Colonic mucosa (tissue), 4 donors: ENCODE measurements around the gene WWOX. TPM values are rescaled to one million over a fixed set of nuclear protein-coding genes. Genes with fewer than 3 reads are reported as not detected.

ENCODE experiments used
- DNase-seq: peaks from one replicate; pipeline ENCODE4 v3.0.0-alpha.2; 2020
- H3K27ac ChIP-seq: fragments of 200-600 bp; one replicate; pipeline ENCODE4 v1.8.0; 2021
- H3K27me3 ChIP-seq: fragments of 200-600 bp; one replicate; pipeline ENCODE4 v1.8.0; 2021
- H3K36me3 ChIP-seq: fragments of 200-600 bp; one replicate; pipeline ENCODE4 v1.8.0; 2021
- H3K4me1 ChIP-seq: fragments of 200-600 bp; one replicate; pipeline ENCODE4 v1.8.0; 2021; ENCODE audit warnings: mild to moderate bottlenecking
- H3K4me3 ChIP-seq: fragments of 200-600 bp; one replicate; pipeline ENCODE4 v1.8.0; 2021
- H3K9ac ChIP-seq, 2 donors: one replicate each; pipeline ENCODE4 v1.7.0; 2013; ENCODE audit warnings: control low read depth in 2 of 2, low read depth in 2 of 2, low read length in 2 of 2
- H3K9me3 ChIP-seq: fragments of 200-600 bp; one replicate; pipeline ENCODE4 v1.8.0; 2021
- CTCF ChIP-seq: fragments of 200-600 bp; IDR thresholded peaks from one replicate; pipeline ENCODE4 v1.8.0; 2022; ENCODE audit warnings: antibody characterized with exemption, mild to moderate bottlenecking
- intact Hi-C: fragments of 100-400 bp; cut with DNase I; formaldehyde crosslinking; loops from one replicate; pipeline ENCODE4 v1.14.1; 2022
- total RNA-seq, 2 donors: library from RNA; stranded (reverse); fragmentation: NEBNext Ultra II Directional in 1 of 2; extraction: Animal tissue kit (Norgen Biotek cat#: 25700) in 1 of 2; gene quantifications; one replicate each; pipeline ENCODE4 v1.2.1, GENCODE V29; 2021
- donor health status: healthy.
- donor health status: DM: no; HTN: no; CAD: no.
- donor health status: DM: no; HTN: no; CAD: no.

WWOX gene
- total RNA-seq, 2 donors from 2014 or later, result 7.2 to 11.0 TPM

DNA sequence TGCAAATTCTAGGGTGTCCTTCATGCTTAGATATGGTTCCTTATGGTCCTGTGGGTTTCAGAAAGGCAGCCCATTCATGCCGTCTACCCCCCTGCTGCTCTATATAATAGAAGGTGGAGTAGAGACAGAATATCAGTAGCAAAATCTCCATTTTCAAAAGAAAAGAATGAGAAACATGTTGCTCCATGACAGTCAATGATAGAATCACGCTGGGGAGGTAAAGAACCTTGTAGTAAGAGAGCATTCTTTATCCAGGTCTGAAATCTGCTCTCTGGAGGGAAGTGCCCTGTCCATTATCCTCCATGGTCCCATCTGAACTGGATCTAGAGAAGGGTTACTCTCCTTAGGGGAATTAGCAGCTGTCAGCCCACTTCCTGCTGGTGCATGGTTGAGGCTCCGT, 272.8 kb downstream of the WWOX start:
- DNase-seq, result no peak
- intact Hi-C loops, result no loop called here
- Histone ChIP-seq H3K9ac (no peak overlapping the region), H3K27ac (no peak overlapping the region), H3K4me1 (no peaks in the 10 kb centered on the region), H3K9me3 (no peaks in the 10 kb centered on the region), H3K36me3 (no peaks in the 10 kb centered on the region), H3K4me3 (no peak overlapping the region), H3K27me3 (no peaks in the 10 kb centered on the region)
- TF ChIP-seq CTCF, result no peak

DNA sequence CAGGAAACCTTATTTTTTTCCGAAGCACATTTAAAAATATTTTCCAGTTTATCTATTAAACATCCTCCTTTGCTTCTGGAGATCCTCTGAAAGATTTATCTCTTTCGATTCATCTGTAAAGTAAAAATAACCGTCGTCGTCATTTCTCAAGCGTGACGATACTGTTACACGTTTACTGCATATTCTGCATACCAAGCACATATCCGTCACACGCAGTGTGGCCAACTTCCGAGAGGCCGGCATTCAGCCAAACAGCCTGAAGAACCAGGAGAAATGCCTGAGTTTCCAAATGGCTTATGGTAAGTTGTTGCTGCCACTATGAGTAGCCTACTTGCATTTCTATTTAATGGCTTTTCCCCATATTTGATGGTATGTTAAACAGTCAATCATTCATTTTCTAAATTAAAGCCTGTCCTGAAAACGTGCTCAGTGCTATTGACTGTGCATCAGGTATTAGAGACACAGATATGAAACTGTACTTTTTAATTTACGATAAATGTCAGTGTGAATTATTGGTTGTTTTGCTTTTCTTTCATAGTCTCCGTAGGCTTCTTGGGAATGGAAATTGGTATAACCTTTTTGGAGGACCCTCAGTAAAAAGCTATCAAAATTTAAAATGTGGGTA, 275.7 kb downstream of the WWOX start:
- H3K36me3 ChIP-seq, result no peaks in the 10 kb centered on the region
- H3K27ac ChIP-seq, result no peak overlapping the region
- no peak overlapping the region for H3K9ac ChIP-seq
- no peak for TF ChIP-seq CTCF
- no peaks in the 10 kb centered on the region for H3K9me3 ChIP-seq
- DNase-seq, result no peak
- H3K4me3 ChIP-seq, result no peak overlapping the region
- no peaks in the 10 kb centered on the region for H3K27me3 ChIP-seq
- no peaks in the 10 kb centered on the region for H3K4me1 ChIP-seq
- intact Hi-C loops, result no loop called here

GRCh38 chr16:78376452-78376851, 277.0 kb downstream of the WWOX start:
- no peak overlapping the region for H3K4me3 ChIP-seq
- H3K9me3 ChIP-seq, result no peaks in the 10 kb centered on the region
- no peak for DNase-seq
- no peak overlapping the region for H3K9ac ChIP-seq
- no peaks in the 10 kb centered on the region for H3K27me3 ChIP-seq
- TF ChIP-seq CTCF, result no peak
- H3K27ac ChIP-seq, result no peak overlapping the region
- H3K36me3 ChIP-seq, result no peaks in the 10 kb centered on the region
- intact Hi-C loops, result no loop called here
- no peaks in the 10 kb centered on the region for H3K4me1 ChIP-seq

DNA sequence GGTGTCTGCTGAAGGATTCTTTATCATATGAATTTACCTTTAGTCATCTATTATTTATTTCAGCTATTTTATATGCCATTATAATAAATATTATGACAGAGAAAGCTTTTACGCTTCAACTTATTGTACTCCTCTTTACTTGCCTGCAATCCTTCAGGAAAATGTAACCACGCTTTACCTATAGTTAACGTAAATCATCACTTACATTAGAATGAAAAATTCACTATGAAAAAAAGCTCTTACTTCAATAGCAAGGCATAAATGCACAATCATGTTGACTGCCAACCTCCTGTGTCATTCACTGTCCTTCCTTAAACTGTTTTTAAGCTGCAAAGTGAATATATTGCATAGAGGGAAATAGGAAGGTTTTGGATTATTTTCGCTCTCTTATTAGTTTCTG, 277.9 kb downstream of the WWOX start:
- no peak overlapping the region for H3K9ac ChIP-seq
- H3K27me3 ChIP-seq, result no peaks in the 10 kb centered on the region
- no peak overlapping the region for H3K4me3 ChIP-seq
- DNase-seq, result no peak
- no peak for TF ChIP-seq CTCF
- no peaks in the 10 kb centered on the region for H3K9me3 ChIP-seq
- no peaks in the 10 kb centered on the region for H3K4me1 ChIP-seq
- H3K36me3 ChIP-seq, result no peaks in the 10 kb centered on the region
- no peak overlapping the region for H3K27ac ChIP-seq
- intact Hi-C loops, result no loop called here

DNA sequence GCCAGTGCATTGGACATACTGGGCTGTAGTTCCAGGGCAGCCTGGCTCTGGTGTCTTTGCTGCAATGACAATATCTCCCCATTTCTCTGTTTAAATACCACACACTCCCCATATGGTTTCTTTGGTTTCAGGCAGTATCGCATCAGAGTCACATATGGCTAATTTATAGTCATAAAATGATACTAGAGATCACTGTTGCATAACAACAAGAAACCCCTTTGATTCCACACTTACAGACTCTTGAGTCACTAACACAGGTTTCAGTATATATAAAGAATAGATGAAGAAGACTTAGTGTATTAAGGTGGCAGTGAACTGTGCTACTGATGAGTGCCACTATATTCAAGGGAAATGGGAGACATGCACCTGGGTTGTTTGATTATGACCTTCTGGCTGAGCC, 281.6 kb downstream of the WWOX start:
- Histone ChIP-seq H3K27ac (no peak overlapping the region), H3K4me3 (no peak overlapping the region), H3K36me3 (no peaks in the 10 kb centered on the region), H3K9me3 (no peaks in the 10 kb centered on the region), H3K4me1 (no peaks in the 10 kb centered on the region), H3K27me3 (no peaks in the 10 kb centered on the region), H3K9ac (no peak overlapping the region)
- DNase-seq, result no peak
- no peak for TF ChIP-seq CTCF
- intact Hi-C loops, result no loop called here
